Left lobe of liver (tissue), 2 donors: ENCODE data around the gene TBCA. TPM values are rescaled to one million over a fixed set of nuclear protein-coding genes. Genes with fewer than 3 reads are reported as not detected.
"Not testable (repeated sequence)": the region's sequence is repeated elsewhere in the genome, so short reads cannot be mapped to it uniquely, and the experiment has no call there.

ENCODE experiments used
- ATAC-seq: fragments of 200-7000 bp; cut with Tn5 transposase; one replicate; pipeline ENCODE4 v1.9.1; 2020; ENCODE audit warnings: mild to moderate bottlenecking, moderate library complexity
- DNase-seq: peaks from one replicate; pipeline ENCODE4 v3.0.0-alpha.2; 2020; ENCODE audit warnings: low spot score
- total RNA-seq: library from RNA; stranded (reverse); gene quantifications from one replicate; pipeline ENCODE4 v1.2.1, GENCODE V29; 2021
- donor health status: DM: no; HTN: no; CAD: no; lungs with moderate emphysema.
- donor health status: DM: no; HTN: yes; CAD: no.

Gene TBCA
- total RNA-seq, 1 donor from 2014 or later = 102 TPM

DNA sequence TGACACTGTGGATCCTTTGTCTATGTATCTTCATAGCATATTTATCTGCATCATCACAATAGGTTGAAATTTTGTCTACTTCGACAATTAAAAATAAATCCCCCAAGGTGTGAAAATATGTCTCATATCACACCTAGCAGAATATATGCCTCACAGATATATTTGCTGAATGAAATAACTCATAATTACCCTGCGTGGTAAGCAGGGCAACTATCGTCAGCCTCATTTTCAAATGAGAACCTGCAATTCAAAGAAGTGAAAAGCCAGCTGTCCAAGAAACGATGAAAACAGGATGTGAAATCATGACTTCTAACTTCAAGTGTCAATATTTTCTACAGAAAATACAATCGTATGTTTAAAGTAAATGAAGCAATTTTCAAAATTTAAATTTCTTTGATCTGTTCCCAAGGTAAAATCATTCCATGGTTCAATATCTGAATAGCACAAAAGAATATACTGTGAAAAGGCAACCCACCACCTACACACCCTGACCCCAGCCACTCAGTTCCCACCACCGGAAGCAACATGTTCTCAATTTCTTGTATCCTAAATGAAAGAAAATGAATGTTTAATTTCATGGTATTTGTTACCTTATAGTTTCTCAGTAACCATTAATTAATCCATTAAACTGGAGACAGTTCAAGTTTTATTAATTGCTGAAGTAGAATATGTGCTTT is 57.1 kb downstream of the TBCA start:
- DNase-seq (no peak), ATAC-seq (no peak)

DNA sequence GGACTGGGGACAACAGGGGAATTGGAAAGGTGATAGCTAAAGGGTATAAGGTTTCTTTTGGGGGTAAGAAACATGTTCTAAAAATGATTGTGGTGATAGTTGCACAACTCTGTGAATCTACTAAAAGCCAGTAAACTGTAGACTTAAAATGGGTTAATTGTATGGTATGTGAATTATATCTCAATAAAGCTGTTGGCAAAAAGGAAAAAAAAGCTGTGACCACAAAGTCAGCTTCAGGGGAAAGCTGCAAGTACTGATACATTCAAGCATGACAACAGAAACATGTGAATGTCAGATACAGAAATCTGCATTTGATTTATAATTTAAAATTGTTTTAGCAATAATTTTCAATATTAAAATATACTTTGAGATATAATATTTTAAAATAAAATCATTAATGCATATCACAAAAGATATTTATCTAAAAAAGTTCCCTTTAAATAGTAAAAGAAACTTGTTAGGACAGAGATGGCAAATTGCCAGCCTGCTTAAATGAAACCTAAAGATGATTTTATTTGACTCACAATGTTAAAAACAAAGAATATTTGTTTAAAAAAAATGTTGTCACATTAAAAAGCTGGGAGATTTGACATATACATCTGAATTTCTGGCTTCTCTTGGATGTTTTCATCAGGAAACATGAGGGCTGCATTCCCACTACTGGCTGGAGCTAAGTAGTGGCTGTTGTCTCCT is 66.0 kb downstream of the TBCA start:
- DNase-seq (no peak), ATAC-seq (no peak)

DNA sequence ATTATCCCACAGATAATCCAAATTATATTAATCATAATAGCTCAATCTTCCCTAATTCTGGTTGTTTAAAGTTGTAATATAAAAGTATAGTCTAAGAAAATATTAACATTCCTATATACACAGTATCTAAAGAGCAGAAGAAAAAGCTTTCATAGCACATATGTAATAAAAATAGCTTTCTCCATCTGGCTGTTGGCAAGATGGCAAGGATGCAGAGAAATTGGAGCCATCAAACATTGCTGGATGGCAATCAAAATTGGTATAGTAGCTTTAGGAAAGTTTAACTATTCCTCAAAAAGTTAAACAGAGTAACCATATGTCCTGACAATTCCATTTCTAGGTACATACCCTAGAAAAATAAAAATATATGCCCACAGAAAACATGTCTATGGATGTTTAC is 66.8 kb downstream of the TBCA start:
- DNase-seq (no peak), ATAC-seq (no peak)

DNA sequence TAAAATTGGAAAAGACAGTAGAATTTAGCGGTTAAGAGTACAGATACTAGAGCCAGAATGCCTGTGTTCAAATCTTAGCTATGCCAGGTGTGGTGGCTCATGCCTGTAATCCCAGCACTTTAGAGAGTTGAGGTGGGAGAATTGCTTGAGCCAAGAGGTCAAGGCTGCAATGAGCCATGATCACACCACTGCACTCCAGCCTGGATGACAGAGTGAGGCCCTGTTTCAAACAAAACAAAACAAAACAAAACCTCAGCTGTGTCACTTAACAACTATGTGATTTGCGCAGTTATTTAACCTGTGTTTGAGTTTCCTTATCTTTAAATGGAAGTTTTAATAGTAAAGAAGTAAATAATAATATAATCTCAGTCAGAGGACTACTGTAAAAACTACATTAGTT is 68.3 kb downstream of the TBCA start:
- no peak for DNase-seq
- ATAC-seq = no peak

DNA sequence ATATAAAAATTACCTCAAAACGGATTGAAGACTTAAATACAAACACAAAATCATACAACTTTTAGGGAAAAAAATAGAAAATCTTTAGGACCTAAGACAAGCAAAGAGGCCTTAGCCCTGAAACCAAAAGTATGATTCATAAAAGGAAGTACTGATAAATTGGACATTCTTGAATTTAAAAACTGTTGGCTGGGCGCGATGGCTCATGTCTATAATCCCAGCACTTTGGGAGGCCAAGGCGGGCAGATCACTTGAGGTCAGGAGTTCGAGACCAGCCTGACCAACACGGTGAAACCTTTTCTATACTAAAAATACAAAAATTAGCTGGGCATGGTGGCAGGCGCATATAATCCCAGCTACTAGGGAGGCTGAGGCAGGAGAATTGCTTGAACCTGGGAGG is 76.6 kb downstream of the TBCA start:
- DNase-seq, ATAC-seq: not testable (repeated sequence)

DNA sequence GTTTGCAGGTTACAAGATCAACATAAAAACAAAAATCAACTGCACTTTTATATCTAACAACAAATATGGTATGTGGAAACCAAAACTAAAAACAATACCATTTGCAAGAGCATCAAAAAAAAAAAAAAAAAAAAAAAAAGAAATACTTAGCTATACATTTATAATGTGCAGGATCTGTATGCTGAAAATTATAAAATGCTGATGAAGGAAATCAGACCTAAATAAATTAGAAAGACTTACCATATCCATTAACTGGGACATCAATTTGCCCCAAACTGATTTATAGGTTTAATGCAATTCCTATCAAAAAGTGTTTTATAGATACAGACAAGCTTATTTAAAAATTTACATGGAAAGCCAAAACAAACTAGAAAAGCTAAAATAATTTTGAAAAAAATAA is 77.2 kb downstream of the TBCA start:
- ATAC-seq (no peak), DNase-seq (no peak)

DNA sequence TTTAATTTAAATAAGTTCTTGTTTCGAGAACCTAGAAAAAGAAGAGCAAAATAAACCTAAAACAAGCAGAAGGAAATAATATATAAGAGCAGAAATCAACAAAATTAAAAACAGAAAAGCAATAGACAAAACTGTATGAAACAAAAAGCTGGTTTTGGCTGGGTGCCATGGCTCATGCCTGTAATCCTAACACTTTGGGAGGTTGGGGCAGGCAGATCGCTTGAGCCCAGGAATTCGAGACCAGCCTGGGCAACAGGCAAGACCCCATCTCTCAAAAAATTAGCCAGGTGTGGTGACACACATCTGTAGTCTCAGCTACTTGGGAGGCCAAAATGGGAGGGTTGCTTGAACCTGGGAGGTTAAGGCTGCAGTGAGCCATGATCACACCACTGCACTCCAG is 78.4 kb downstream of the TBCA start:
- ATAC-seq (no peak), DNase-seq (no peak)

DNA sequence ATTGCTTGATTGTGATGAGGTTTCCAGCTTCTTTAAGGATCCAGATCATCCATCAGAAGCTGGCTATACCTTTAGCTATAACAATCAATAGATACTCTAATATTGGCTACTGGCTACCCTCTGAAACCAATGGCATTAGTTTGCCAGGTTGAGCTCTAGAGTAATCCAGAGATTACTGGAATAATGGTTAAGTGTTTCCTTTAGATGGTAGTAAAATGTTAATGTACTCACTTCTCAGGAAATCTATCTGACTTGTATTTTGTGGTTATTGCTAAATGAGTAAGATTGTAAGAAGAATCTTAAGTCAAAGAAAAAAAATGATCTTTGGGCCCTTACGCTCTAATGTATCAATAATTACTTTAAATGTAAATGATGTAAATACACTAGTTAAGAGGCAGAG is 80.0 kb downstream of the TBCA start:
- ATAC-seq (no peak), DNase-seq (no peak)

DNA sequence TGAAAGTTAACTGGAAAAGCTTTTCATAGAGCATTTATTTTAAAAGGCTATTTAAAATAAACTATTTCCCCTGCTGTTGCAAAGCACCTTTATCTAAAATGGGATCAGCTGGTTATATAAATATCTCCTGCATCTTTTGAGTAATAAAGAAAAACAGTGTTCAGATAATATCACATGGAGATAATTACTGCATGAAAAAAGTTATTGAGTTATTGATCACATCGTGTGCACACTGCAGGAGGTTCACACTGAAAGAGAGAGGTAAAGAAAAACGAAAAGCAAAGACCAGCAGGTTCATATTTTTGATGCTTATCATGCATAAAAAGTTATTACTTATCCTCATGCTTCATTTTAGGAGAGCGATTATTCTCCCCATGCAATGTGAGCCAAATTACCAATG is 82.2 kb downstream of the TBCA start:
- ATAC-seq (no peak), DNase-seq (no peak)

DNA sequence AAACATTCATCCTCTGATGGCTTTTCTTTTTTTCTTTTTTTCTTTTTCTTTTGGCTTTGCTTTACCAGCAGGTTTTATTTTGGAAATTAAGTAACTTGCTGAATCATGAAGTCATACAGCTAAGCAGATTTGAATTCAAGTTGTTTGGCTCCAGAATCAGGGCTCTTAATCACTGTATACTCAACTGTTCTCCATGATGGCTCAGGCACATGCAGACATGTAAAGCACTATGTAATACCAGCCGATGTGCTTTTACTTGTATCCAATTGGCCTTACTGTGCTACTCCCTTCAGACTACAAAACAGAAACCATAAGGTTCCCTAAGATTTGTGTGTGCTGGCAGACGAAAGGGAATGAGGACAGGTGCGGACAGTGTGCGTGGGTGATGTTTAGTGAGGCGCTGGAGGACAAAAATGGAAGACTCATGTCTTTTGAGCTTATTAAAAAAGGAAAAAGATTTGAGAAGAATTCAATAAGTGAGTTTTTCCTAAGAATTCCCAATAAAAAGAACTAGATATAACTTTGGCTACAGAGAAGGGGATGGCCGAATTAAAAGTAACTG is 92.9 kb downstream of the TBCA start:
- no peak for ATAC-seq
- DNase-seq = no peak

DNA sequence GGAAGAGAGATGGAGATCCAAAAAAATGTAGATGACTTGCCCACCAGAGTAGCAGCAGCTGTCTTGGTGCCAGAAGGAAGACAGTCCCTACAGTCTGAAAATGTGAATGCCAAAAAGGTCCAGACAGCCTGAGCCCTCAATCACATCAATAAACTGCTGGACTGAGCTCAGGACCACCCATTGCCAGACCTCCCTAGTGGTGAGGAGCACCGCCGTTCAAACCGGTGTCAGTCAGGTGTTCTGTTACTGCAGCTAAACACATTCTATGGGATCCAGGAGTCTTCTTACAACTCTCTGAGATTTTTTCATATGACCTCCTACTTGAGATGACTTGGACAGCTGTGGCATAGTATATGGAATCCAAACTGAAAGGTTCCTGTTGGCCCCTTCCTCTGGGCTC is 105.6 kb downstream of the TBCA start:
- DNase-seq (no peak), ATAC-seq (no peak)

DNA sequence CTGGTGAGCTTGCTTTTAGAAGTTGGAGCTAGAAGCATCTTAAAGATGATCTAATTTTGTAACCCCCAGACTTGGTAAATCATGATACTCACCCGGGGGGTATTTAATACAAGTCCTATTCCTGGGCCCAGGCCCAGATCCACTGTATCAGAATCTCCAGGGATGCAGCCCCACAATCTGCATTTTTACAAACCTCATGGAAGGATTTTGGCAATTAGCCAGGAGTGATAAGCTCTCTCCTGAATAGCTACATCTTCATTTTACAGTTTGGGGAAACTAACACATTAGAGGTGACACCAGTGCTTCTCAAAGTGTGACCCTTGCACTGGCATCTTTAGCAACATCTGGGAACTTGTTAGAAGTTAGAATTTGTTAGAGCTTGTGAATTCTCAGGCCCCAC is 106.5 kb downstream of the TBCA start:
- no peak for ATAC-seq

DNA sequence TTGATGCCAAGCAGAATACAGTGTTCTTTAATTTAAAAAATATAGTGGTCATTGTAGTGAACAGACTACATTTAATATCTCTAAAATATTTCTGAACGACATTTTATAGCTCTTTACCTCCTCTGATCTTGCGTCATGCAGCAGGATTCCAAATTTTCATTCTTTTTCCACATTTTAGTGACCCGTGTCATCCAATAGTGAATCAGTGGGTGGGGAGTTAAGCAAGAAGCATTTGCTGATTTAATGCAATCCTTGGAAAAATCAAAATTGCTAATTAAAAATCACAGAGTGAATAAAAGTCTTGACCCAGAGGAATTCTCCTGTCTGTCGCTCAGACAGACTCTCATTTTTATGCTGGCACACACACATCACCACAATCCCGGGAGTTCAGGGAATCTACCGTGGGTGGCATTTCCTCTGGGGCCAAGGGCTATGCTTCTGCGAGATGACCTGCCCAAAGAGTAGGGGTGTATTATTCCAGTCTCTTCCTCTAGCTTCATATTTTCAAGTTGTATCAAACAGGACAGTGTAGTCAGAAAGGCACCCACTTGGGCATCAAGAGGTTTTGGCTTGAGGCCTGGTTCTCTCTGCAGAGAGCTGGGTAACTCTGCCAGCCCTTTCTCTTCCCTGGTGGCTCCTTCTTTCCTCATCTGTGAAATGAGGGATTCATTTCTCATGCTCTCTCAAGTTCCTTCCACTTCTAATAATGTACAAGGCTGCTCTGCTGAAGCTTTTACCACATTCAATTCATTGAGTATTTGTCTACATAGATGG is 112.9 kb downstream of the TBCA start:
- DNase-seq = no peak
- ATAC-seq = no peak

More for the DNA sequence above, 106.5 kb downstream of the TBCA start:
- no peak for DNase-seq

DNA sequence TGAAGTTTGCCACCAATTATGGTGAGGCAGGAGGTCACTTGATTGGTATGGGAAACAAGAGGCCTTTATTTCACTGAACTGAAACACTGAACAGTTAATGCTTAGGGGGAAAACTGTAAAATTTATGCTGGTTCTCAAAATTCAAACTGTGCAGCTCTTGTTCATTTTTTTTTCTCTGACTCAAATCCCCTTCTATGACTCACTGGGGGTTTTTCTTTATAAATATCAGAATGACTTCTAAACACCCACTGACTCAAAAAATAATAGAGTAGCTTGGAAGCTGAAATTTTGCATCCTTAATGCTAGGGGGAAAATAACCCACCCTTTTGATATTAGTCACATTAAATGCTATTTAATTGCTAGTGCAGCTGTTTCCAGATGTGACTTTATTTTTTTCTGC is 113.5 kb downstream of the TBCA start:
- ATAC-seq (no peak), DNase-seq (no peak)

DNA sequence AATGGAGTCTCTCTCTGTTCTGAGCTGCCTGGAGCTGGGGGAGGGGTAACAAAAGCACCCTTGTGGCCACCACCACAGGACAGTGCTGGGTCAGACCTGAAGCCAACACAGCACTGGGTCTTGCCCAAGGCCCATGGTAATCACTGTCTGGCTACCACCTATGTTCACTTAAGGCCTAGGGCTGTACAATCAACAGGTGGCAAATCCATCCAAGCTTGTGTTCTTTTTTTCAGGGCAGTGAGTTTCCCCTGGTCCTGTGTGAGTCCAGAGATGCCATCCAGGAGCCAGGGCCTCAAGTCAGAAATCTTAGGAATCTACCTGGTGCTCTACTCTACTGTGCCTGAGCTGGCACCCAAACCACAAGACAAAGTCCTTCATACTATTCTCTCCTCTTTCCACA is 117.5 kb downstream of the TBCA start:
- DNase-seq = no peak
- ATAC-seq = no peak

DNA sequence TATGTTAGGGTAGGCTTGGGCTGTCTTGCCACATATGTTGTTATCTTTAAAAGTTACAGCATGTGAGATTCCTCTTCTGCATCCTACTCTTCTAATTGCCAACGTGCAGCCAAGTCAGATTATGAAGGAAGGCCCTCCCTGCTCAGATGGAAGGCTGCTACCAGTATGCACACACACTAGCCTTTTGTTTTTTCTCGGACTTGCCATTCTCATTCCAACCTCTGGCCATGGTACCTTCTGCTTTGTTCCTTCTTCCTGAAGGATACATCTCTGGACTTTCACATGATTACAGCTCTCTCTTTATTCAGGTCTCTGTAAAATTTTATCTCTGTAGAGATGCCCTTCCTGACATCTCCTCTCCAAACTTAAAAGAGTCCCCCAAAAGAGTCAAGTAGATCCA is 124.8 kb downstream of the TBCA start:
- DNase-seq (no peak), ATAC-seq (no peak)

DNA sequence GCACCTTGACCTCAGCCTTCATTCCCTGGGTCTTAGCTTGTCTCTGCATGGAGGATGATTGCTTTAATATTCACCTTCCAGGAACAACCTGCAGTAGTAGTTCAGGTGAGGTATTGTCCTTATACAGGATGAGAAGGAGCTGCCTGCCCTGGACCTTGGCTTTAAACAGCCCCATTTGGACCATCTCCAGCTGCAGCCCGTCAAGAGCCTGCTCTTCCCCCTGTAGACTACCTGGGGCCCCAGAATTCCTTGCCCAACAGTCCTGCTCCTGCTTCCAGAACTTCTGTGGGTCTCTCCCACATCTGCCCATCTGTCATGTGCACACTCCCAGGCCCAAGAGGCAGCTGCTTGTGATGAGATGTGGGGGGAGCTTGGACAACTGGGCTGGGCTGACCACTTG is 125.5 kb downstream of the TBCA start:
- ATAC-seq (no peak), DNase-seq (no peak)

DNA sequence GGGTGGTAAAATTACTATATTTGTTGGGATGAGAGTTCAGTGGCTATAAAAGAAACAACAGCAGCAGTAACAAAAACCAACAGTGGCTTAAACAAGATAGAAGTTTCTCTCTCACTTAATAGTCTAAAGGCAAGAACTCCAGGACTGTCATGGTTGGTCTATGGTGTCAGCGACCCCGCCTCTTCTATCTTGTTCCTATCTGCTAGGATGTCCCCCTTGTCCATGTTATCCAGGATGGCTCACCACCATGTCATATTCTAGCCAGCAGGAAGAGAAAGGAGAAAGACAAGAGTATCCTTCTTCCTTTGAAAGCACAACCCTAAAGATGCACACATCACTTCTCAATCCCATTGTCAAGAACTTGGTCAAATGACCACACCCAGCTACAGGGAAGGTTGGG is 126.4 kb downstream of the TBCA start:
- ATAC-seq (no peak), DNase-seq (no peak)

DNA sequence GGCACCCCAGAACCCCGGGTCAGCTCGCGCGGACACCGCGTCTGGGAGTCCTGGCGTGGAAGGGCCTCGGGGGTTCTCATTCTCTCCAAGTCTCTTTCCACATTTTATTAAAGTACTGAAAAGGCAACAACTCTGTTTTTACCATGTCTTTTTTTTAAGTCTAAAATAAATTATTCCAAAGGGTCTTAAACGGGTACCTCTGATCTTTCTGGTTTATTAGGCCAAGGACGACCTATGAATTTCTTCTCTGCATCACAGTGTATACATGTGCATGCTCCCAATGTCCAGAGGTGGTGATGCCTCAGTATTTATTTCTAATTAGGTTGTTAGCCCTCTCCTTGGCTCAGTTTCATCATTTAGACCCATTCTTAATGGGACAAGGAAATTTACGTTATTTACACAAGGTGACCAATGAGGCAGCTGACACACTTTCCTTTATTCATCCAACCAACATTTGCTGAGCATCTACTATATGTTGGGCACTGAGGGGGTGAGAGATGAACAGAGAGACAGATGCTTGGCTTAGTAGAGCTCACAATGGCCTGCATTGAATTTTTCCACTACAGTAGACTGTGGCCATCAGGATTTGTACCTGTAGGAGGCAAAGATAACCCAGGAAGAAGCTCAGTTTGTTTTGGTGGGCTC is 130.0 kb downstream of the TBCA start:
- ATAC-seq (no peak), DNase-seq (no peak)

DNA sequence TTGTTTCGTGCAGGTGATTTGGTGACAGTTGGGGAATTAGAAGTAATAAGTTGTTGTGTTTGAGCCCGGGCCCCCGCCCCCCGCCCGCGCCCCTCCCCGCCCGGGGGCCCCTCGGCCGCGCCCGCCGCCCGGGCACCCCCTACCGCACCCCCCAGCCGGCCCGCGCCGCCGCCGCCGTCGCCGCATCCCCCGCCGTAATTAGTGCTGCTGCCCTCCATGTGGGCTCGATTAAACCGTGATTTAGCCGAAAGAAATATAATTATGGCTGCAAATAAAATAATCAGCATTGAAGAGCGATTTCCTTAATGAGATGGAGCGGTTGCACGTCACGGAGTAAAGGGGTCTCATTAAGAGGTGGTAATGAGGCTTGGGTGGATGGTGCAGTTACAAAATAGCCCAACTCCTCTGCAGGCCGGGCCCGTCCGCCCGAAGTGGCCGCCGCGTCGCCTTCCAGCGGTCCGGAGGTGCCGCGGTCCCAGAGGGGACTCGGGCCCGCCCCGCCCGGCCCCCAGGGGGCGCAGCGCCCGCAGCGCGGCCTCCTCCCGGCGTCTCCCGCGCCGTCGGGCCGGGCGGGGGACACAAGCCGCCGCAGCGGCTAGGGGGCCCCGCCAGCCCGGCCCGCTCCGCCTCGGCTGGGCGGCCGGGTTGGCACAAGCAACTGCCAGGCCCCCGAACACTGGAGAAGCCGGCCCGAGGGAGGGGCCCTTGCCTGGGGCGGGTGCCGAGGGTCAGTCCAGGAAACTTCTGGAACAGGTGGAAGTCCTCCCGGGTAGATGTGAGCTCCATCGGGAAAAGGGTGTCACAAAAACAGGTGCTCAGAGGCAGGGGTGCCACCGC is 130.8 kb downstream of the TBCA start:
- DNase-seq (peak; percentile 48), ATAC-seq (peak; percentile 94)
